GM18505 (cell line): ENCODE results near the gene HERC6.
"Not testable (repeated sequence)": the region's sequence is repeated elsewhere in the genome, so short reads cannot be mapped to it uniquely, and the experiment has no call there.

Experiments used
- ATAC-seq: cut with Tn5 transposase; IDR thresholded peaks from one replicate; pipeline ENCODE4 v1.9.1; 2021; ENCODE audit not compliant: unreplicated experiment
- POLR2A ChIP-seq: IDR thresholded peaks from 4 replicates; pipeline ENCODE4 v1.6.1; 2011; ENCODE audit warnings: borderline replicate concordance; ENCODE audit not compliant: insufficient read depth, insufficient read length; ENCODE audit errors: extremely low read depth

Gene HERC6

DNA sequence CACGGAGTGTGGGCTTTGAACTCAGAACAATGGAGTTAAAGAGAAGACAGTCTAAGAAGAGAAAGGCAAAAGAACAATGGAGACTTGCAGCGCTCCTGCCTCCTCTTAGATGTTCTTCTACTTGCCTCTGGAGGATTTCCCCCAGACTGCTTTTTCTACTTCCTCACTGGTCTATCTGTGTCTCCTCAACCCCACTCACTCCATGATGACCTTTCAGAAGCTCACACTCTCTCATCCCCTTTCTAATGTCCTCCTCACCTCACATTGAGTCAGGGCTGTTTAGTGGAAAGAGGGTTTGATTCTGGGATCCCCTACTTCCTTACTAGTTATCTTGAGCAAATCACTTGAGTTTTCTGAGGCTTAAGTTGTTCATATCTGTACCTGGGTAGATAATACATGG lies 12.2 kb upstream of the HERC6 start:
- no peak for ATAC-seq
- TF ChIP-seq POLR2A, result no peak

DNA sequence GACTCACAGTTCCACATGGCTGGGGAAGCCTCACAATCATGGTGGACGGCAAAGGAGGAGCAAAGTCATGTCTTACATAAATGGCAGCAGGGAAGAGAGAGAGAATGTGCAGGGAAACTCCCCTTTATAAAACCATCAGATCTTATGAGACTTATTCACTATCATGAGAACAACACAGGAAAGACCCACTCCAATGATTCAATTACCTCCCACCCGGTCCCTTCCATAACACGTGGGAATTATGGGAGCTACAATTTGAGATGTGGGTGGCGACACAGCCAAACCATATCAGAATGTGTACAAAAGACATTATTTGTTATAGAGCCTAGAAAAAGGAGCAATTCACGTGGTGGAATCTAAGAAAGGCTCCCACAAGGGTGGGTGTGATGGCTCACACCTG lies 10.8 kb upstream of the HERC6 start:
- no peak for TF ChIP-seq POLR2A
- ATAC-seq, result no peak

DNA sequence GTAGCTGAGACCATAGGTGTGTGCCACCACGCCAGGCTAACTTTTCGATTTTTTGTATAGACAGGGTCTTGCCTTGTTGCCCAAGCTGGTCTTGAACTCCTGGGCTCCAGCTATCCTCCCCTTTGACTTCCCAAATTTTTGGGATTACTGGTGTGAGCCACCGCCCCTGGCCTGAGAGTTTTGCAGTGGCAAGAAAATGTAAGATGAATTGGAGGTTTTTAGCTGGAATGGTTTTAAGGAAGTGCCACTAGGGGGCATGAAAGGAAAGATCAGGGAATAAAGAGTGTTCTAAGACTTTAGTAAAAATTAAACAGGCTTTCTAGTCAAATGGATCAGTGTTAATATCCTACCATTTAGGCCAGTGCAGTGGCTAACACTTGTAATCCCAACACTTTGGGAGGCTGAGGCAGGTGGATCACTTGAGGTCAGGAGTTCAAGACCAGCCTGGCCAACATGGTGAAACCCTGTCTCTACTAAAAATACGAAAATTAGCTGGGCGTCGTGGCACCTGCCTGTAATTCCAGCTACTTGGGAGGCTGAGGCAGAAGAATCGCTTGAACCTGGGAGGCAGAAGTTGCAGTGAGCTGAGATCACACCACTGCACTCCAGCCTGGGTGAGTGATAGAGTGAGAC lies 9.4 kb upstream of the HERC6 start:
- not testable (repeated sequence) for ATAC-seq

DNA sequence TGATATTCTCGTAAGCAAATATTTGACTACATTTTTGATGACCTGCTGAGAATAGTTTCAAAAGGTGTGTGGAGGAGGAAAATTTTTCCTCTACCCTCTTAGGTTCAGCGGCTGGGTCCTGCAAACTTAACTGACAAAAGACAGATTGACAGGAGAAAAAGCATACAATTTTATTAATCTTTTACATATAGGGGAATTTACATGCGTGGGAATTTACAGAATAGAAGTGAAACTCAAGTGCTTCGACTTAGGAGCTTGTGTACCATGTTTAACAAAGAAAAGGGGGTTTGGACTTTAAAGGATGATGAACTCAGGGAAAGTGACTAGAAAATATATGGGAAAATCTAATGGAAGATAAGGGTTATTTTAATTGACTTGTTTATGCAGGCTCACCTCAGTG lies 2.5 kb downstream of the HERC6 start:
- TF ChIP-seq POLR2A, result no peak
- ATAC-seq, result no peak

DNA sequence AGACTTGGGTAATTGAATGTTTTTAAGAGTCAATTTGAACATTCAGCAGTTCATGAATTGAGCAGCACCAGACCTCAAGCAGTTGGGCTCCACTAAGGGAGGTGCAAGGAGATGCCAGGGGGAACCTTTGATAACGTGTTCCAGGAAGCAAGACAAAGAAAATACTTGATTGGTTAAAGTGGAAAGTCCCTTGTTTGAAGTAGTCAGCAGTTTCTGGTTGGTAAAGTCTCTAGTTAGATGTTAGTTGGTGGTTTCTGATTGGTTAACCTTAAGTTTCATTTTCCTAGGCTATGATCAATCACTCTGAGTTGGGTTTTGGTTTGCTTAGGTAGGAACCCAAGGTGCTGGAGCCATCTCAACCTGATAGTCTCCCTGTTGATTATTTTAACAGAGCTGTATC lies 4.0 kb downstream of the HERC6 start:
- no peak for ATAC-seq
- TF ChIP-seq POLR2A, result no peak

DNA sequence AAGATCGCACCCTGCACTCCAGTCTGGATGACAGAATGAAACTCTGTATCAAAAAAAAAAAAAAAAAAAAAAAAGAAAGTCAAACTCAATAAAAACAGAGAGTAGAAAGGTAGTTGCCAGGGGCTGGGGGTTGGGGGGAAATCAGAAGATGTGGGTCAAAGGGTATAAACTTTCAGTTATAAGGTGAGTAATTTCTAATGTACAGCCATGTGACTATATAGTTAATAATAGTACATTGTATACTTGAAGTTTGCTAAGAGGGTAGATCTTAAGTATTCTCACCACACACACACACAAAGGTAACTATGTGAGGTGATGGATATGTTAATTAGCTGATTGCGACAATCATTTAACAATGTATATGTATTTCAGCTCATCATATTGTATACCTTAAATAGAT lies 11.5 kb downstream of the HERC6 start:
- TF ChIP-seq POLR2A, result no peak
- no peak for ATAC-seq

DNA sequence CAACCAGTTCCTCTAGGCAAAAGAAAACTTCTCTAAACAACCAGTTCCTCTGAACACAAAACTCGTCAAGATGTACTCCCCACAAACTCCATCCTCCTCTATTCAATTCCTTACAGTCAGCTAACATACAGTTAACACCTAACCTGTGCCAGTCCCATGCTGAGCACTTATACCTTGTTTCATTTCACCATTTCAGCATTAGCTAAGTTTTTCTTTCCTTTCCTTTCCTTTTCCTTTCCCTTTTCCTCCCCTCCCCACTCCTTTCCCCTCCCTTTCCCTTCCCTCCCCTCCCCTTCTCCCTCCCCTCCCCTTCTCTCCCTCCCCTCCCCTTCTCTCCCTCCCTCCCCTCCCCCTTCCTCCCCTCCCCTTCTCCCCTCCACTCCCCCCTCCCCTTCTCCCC lies 13.1 kb downstream of the HERC6 start:
- no peak for TF ChIP-seq POLR2A
- no peak for ATAC-seq

DNA sequence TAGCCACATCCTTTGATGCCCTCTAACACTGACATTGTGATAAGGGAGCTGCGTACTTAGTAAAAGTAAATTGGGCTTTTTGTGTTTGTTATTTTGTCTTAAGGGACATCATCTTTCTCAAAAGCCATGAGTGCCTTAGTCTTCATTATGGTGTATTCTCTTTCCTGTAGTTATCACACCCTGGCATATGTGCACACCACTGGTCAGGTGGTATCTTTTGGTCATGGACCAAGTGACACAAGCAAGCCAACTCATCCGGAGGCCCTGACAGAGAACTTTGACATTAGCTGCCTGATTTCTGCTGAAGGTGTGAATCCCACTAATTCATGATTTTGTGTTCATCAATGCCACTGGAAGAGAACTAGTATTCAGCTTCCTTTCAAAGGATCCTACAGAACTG lies 18.0 kb downstream of the HERC6 start:
- no peak for ATAC-seq
- TF ChIP-seq POLR2A, result no peak

DNA sequence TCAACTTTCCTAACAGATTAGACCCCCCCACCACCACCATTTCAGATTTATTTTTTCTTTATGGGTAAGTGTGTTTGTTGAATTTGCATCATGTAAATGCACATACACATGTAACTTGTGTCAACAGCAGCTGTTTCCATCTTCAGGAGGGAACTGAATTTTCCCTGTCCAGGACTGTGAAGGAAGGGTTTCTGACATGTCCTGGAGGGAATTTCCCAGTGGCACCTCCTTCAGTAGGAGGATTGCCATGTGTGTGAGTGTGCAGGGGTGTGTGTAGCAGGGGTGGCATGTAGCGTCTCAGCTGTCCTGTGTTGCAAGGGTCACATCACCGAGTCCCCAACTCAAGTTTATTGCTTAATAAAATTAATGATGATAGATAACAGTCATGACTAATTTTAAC lies 19.7 kb downstream of the HERC6 start:
- no peak for ATAC-seq
- no peak for TF ChIP-seq POLR2A

DNA sequence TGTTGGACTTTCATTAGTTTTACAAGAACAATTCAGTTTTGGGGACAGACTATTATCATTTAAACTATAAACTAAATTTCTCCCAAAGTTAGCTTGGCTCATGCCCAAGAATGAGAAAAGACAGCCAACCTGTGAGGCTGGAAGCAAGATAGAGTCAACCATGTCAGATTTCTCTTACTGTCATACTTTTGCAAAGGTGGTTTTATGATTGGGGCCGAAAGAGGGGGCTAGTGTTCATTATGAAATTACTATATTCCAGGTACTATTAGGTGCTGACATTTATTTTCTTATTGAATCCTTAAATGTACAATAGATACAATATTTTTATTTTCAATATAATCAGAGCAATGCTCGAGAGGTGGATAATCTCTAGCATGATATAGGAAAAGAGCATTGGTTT lies 30.6 kb downstream of the HERC6 start:
- no peak for ATAC-seq
- no peak for TF ChIP-seq POLR2A

DNA sequence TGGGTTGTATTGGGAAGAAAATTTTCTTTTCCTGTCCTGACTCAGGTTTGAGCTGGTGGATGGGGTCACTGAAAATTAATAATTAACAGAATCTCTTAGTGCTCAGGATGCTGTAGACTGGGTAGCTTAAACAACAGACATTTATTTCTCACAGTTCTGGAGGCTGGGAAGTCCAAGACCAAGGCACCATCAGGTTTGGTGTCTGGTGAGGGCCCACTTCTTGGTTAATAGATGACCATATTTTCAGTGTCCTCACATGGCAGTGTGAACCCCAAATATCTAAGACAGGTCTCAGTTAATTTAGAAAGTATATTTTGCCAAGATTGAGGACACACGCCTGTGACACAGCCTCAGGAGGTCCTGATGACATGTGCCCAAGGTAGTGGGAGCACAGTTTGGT lies 31.1 kb downstream of the HERC6 start:
- TF ChIP-seq POLR2A, result no peak
- ATAC-seq, result no peak

DNA sequence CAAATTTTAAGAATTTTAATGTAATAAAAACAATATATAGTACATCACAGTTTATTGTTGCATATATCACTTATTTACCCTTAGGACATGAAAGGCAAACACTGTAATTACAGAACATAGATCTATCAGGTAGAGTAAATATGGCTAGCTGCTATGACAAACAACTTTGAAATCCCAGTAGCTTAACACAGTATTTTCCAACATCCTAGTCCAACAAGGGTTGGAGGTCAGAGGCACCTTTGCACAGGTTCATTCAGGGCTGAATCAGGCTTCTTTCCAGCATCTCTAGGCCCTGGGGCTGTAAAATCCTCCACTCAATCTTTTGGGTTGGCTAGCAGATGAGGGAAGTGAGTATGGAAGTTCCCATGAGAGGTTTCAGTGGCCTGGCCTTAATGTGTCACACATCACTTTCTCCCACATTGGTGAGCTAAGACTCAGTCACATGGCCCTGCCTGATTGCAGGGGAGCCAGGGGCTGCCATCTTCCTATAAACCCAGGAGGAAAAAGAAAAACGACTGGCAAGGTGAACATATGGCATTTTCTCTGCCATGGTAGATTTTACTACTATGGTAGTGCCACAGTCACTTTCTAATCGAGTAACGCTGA lies 32.9 kb downstream of the HERC6 start:
- TF ChIP-seq POLR2A, result no peak
- ATAC-seq, result no peak

DNA sequence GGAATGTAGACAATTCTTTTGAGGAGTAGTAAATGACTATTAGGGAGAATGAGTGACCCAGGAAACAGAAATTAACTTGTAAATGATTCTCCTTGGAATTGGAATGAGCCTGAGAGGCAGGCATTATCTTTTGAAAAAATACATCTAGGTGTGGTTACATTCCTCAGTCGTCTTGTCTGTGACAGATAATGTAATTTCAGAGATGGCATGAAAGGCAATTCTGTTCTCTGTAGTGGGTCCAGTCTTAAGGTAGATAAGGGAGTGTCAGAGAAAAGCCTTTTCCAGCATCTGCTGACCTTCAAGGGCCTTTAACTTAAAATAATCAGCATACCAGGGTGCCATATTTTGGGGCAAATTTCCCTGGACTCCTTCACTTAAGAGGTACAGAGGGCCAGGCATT lies 35.1 kb downstream of the HERC6 start:
- ATAC-seq, result no peak
- TF ChIP-seq POLR2A, result no peak

DNA sequence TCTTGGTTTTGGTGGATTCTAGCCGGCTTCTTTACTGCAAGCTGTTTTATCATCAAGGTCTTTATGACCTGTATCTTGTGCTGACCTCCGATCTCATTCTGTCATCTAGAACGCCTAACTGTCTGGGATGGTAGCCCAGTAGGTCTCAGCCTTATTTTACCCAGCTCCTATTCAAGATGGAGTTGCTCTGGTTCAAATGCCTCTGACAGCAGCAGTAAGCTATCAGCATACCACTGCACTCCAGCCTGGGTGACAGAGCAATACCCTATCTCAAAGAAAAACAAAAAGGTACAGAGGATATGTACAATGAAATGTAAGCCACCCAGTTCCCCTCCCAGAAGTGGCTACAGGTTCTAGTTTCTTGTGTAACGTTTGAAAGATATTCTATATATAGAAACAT lies 36.1 kb downstream of the HERC6 start:
- no peak for TF ChIP-seq POLR2A
- ATAC-seq, result no peak

DNA sequence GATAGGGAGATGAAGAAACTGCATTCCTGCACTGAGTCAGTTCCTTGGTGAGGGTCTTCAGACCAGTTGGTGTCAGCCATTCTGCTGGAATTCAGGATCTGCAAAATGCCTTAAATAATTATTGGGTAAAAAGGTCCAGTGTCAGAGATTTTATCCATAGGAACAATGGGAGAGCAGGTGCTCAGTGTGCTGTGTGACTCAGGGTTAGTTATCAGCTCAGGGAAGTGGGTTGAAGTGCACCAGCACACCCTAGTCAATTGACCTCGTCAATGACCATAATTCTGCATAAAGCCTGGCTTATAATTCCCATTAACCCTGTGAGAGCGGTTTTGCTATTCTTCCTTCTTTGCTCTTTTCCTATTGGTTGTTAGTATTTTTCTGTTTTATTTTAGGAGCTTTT lies 37.3 kb downstream of the HERC6 start:
- no peak for ATAC-seq
- no peak for TF ChIP-seq POLR2A

DNA sequence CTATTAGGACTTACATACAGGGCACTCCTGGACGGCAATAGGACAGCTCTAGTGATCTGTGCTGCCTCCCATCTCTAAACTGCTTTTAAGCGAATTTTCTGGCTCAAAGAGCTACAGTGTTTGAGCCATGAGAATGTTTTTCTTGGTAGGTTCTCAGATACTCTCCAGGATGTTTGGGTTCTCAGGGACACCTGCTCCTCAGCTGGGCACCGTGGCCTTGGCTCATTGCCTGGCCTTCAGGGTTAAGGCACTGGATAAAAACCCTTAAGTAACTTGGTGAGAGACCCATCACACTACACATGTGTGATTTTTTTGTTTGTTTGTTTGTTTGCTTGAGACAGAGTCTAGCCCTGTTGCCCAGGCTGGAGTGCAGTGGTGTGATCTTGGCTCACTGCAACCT lies 39.8 kb downstream of the HERC6 start:
- ATAC-seq, result no peak
- TF ChIP-seq POLR2A, result no peak

DNA sequence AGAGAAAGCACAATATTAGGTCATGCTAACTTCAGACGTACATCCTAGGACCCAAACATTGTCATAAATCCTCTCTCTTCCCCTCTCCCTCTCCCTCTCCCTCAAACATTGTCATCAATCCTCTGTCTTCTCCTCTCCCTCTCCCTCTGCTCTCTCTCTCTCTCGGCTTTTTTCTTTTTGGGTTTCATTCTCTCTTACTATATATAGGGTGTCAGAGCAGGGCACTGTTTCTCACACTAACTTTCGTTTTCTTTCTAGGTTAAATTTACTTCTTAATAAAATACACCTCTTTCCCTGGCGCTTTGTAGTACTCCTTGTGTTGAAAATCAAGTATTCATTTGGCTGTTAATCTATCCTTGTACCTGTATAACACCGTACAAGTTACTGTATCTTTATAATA lies 41.2 kb downstream of the HERC6 start:
- no peak for ATAC-seq

More for the DNA sequence above, 41.2 kb downstream of the HERC6 start:
- TF ChIP-seq POLR2A, result no peak
